Stimulated activated CD8-positive, alpha-beta memory T cell treated with anti-CD3 and anti-CD28 coated beads, Interleukin-4, amount 100 ng/mL, for 4 hours (primary cell): ENCODE results near the gene ZNF25.
"Not testable (repeated sequence)": the region's sequence is repeated elsewhere in the genome, so short reads cannot be mapped to it uniquely, and the experiment has no call there.

Experiments
- DNase-seq, 2 donors: peaks; one replicate each; pipeline ENCODE4 v3.0.0-alpha.2; 2020; ENCODE audit warnings: low read depth in 2 of 2, low spot score in 1 of 2

Gene ZNF25

GRCh38 chr10:37976091-37976879 is at the start of gene ZNF25:
Gene ZNF25 (minus strand): TSS chr10:37976647. CDS start chr10:37971722, 4,925 bp downstream.
- DNase-seq, result peak; percentile 93 to 95

DNA sequence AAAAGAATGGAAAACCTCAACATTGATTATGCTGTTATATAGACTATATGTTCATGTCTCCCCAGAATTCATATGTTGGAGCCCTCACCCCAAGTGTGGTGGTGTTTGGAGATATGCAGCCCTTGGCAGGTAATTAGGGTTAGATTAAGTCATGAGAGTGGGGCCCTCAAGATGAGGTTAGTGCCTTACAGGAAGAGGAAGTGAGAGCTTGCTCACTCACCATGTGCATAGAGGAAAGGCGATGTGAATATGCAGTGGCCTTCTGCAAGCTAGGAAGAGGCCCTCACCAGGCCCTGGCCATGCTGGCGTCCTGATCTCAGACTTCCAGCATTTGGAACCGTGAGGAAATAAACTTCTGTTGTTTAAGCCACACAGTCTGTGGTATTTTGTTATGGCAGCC is 48.8 kb upstream of the ZNF25 start:
- no peak for DNase-seq

DNA sequence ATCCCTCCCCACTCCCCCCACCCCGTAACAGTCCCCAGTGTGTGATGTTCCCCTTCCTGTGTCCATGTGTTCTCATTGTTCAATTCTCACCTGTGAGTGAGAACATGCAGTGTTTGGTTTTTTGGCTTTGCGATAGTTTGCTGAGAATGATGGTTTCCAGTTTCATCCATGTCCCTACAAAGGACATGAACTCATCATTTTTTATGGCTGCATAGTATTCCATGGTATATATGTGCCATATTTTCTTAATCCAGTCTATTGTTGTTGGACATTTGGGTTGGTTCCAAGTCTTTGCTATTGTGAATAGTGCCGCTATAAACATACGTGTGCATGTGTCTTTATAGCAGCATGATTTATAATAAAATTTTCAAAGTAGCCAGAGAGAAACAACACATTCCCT is 42.7 kb upstream of the ZNF25 start:
- not testable (repeated sequence) for DNase-seq

- no peak for DNase-seq
These were observed 39.9 kb upstream of the ZNF25 start for GRCh38 chr10:38016354-38016753.

GRCh38 chr10:38010119-38010903 is 33.9 kb upstream of the ZNF25 start, which contains the start of gene ZNF33A:
Gene ZNF33A (plus strand): TSS chr10:38010675. CDS start chr10:38012342, 1,667 bp downstream.
- DNase-seq, result peak; percentile 79 to 82

GRCh38 chr10:38007991-38008390 is 31.5 kb upstream of the ZNF25 start:
- no peak for DNase-seq

GRCh38 chr10:38007551-38007950 is 31.1 kb upstream of the ZNF25 start:
- no peak for DNase-seq

DNA sequence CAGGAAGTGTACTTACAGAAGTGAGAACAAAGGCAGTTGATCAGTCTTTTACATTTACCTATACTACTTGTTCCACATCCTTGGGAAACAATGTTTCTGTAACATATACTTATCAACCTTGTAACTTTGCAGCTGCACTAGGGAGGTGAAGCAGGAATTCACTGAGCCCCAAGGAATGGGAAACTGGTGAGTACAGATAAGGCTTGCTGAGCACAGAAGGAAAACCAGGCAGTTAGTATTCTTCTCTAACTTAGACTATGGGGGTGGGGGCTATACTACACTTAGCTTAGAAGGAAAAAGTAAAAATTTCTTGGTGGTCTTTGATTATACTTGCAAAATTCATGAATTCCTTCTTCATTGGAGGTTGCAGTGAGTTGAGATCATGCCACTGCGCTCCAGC is 27.1 kb upstream of the ZNF25 start:
- no peak for DNase-seq

DNA sequence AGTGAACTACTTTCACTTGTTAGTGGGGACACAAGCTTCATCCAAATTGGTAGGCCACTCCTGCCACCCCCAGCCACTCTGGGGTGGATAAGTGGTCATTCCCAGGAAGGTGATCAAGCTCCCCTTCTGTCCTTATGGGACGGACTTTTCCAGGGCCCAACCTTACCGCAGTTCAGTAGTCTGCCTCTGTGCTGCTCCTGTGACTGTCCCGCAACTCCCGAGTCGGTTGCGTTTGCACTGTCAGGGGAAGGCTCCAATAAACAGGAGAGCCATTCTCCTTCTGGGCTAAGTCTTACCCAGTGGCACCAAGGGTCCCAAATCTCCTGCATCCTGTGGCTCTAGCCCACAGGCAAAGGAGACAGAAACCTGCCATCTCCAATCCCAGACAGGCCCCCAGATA is 26.6 kb upstream of the ZNF25 start:
- no peak for DNase-seq

- DNase-seq, result not testable (repeated sequence)
These were observed 24.0 kb upstream of the ZNF25 start for GRCh38 chr10:38000474-38000873.

- DNase-seq, result not testable (repeated sequence)
These were observed 22.5 kb upstream of the ZNF25 start for GRCh38 chr10:37998920-37999319.

DNA sequence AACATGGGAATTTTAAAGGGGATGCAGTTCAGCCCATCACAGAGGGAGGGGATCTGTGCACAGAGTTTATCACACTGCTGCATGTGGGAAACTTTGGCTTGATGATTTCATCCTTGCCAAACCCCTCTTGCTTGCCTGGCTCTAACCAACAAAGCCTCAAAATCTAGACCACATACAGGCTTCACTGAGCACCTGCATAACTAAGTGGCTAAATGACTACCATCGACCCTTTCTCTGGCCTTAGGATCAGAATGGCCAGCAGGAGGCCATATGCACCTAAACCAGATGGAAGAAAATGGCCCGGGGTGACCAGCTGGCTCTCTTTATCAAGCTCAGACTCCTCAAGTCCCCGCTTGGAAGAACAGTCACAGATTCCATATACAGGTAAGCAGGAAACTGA is 15.6 kb upstream of the ZNF25 start:
- no peak for DNase-seq

DNA sequence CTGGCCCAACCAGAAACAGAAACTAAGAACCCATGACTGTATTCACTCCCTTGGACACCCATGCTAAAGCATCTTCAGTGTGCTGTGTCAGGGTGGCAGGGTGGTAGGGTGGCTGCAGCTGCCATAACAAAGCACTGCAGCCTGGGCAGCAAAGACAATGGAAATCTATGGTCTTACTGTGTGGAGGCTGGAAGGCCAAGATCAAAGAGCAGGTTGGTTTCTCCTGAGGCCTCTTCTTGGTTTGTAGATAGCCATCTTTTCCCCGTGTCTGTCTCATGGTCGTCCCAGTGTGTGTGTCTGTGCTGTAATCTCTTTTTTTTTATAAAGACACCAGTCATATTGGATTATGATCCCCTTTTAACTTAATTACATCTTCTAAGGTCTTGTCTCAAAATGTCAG is 15.2 kb upstream of the ZNF25 start:
- DNase-seq, result no peak

DNA sequence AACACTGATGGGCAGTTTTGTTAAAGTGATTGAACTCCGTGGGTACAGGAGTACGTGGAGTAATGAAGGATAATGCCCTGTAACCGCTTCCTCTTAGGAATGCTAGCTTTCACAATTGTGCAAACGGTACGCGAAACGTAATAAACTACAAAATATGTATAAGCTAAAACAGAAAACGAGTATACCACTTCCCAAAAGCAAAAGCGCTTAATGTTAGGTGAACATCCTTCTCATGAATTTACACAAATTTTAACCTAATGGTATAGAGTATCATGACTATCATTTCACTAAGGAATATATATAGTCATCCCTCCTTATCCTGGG is 395 bp upstream of the ZNF25 start:
- no peak for DNase-seq

DNA sequence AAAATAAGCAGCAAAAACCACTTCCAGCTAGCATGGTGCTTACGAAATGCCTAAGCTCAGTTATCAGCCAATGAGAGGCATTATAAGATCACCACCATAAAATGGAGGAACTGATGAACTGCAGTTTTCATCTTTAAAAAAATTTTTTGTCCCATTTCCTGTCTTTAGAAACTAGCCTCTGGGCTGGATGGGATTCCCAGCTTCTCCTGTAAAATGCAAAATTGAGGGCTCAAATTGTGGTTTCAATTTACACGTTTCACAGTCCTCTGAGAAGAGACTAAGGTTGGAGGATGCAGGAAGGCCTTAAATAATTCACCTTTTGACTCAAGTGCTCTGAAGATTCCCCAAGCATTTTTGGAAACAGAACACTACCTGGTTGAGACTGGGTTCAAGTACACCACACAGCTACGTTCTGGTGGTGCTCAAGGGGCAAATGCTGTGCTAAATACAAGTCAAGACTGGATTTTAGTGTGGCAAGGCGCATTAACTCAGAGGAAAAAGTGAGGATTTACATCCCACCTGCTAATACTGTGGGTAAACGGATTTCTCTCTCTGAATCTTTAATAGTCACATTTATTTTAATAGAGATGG is 951 bp downstream of the ZNF25 start:
- no peak for DNase-seq

DNA sequence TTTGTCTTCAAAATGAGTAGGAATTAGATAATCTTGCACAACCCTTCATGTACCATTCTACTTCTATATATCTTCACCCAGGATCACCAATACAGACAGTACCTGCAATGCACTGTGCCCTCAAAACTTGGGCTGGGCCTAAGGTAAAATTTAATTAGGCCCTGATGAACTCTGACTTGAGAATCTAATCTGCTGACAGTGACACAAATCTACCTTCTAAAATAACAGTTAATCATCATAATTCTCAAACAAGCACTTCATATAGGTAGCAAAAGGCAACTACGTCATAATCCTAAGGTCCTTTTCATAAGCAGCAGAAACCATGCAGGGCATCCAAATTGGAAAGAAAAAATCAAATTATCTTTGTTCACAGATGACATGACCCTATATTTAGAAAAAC is 4.1 kb downstream of the ZNF25 start:
- DNase-seq, result no peak

DNA sequence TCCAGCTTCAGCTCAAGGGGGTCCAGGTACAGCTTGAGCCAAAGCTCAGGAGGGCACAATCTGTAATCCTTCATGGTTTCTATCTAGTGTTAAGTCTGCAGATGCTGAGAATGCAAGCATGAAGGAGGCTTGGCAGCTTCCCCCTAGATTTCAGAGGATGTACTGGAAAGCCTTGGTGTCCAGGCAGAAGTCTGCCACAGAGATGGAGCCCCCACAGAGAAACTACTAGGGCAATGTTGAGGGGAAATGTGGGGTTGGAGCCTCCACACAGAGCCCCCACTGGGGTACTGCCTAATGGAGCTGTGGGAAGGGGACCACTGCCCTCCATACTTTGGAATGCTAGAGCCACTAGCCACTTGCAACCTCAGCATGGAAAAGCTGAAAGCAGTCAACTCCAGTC is 11.4 kb downstream of the ZNF25 start:
- DNase-seq, result no peak

GRCh38 chr10:37960591-37961137 is 15.8 kb downstream of the ZNF25 start:
- no peak for DNase-seq

- DNase-seq, result no peak
These were observed 18.6 kb downstream of the ZNF25 start for GRCh38 chr10:37957841-37958240.

GRCh38 chr10:37952926-37953325 is 23.5 kb downstream of the ZNF25 start:
- DNase-seq, result no peak

GRCh38 chr10:37952043-37952755 is 24.2 kb downstream of the ZNF25 start:
- no peak for DNase-seq
